Measurements from ENCODE around the gene KDM5C.

Gene KDM5C

DNA sequence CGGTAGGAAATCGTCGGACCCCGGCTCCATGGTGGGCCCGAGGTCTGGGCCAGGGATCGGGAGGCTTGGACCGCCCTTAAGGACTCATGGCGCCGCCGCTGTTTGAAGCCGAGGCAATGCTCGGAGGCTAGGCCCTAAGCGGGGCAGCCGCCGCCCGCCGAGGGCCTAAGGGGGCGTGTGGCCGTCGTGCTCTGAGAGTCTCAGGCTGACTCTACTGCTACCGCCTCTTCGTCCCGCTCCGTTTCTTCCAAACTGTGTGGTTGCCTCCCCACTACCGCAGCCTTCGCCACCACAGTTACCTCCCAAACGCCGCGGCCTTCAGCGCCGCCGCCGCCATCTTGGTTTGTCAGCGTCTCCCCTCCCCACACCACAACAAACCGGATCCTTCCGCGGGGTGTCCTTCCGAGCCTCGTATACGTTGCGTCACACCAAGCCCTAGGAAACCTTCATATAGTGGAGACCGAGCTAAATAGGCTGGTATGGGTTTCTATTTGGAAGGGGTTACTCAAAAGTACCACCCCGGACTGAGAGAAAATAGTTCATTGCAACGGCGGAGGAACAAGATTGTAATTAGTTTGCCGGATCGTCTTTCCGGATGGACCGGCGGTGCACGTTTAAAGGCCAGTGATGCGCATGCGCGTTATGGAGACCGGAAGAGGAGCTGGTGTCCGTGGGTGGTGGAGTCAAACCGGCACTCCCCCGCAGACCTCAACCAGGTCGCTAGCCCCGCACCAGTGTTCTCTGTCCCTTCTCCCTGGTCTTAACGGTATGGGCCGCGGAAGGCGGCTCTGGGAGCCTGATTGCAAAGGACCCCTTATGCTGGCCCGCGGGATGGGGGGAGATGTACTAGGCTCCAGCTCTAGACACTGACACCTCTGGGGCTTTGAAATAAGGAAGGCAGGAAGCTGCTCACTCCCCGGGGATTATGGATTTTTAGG lies at the start of gene KDM5C:
Gene KDM5C, minus strand, starts transcription at position 348 of the 938 bp plus-strand sequence. Its CDS starts 318 bp downstream, at position 30.
- peak; percentile 64 to 76 for DNase-seq (ENCODE audit: low read depth in 2 of 2)

- DNase-seq (ENCODE audit: low read depth in 2 of 2) = no peak
These were observed 47.9 kb upstream of the KDM5C start for GRCh38 chrX:53272808-53273337.

DNA sequence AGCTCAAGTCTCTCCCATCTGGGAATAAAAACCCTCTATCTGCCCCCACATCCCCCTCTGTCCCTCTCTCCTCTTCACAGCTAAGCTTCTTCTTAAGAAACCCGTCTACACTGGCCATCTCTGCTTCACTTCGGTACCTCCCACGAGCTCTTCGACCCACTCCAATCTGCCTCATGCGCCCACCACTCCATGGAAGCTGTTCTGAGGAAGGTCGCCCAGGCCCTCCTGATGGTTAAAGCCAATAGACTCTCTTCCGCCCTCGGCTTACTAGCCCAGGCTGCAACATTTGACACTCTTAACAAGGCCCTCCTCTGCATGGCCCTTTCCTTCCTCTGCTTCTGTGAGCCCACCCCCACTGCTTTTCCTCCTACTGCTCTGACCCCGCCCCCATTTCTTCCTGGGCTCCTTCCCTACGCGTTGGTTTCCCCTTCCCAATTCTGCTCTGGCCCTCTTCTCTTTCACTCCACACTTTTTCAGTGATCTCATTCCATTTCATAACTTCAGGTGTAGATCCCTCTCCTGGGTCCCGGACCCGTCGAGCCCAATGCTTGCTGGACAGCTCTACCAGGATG lies 44.6 kb upstream of the KDM5C start:
- DNase-seq (ENCODE audit: low read depth in 2 of 2) = no peak

GRCh38 chrX:53268173-53268572 lies 43.2 kb upstream of the KDM5C start:
- DNase-seq (ENCODE audit: low read depth in 2 of 2) = no peak

GRCh38 chrX:53266914-53267313 lies 41.9 kb upstream of the KDM5C start:
- no peak for DNase-seq (ENCODE audit: low read depth in 2 of 2)

- DNase-seq (ENCODE audit: low read depth in 2 of 2) = no peak
These were observed 41.0 kb upstream of the KDM5C start for GRCh38 chrX:53265771-53266574.

GRCh38 chrX:53263597-53264094 lies 38.6 kb upstream of the KDM5C start:
- DNase-seq (ENCODE audit: low read depth in 2 of 2) = peak in 1 of 2 experiments; percentile 35

GRCh38 chrX:53262918-53263394 lies 37.9 kb upstream of the KDM5C start:
- DNase-seq (ENCODE audit: low read depth in 2 of 2) = no peak

- no peak for DNase-seq (ENCODE audit: low read depth in 2 of 2)
These were observed 37.3 kb upstream of the KDM5C start for GRCh38 chrX:53262189-53262917.

DNA sequence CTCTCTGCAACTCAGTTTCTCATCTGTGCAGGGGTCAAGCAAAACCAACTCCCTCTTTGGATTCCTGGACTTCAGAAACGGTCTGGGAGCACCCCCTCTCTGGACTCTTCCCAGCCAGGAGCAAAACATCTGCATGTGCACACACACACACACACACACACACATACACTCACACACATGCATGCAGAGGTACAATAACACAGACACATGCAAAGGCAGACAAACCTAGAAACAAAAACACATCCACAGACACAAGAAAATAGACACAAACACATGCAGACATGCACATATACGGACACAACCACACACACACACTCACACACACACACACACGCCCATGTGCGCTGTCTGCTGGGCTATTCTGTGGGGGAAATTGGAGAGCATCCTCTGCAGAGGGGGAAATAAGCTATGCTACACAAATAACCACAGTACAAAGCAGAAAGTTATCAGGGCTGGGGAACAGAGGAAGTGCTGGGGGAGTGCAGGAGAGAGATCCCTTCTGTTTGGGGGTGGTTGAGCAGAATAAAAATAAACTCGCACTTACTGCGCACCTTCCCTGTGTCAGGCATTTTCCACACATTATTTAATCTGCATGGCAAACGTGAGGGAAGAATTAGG lies 36.5 kb upstream of the KDM5C start:
- no peak for DNase-seq (ENCODE audit: low read depth in 2 of 2)

- no peak for DNase-seq (ENCODE audit: low read depth in 2 of 2)
These were observed 35.8 kb upstream of the KDM5C start for GRCh38 chrX:53260836-53261235.

DNA sequence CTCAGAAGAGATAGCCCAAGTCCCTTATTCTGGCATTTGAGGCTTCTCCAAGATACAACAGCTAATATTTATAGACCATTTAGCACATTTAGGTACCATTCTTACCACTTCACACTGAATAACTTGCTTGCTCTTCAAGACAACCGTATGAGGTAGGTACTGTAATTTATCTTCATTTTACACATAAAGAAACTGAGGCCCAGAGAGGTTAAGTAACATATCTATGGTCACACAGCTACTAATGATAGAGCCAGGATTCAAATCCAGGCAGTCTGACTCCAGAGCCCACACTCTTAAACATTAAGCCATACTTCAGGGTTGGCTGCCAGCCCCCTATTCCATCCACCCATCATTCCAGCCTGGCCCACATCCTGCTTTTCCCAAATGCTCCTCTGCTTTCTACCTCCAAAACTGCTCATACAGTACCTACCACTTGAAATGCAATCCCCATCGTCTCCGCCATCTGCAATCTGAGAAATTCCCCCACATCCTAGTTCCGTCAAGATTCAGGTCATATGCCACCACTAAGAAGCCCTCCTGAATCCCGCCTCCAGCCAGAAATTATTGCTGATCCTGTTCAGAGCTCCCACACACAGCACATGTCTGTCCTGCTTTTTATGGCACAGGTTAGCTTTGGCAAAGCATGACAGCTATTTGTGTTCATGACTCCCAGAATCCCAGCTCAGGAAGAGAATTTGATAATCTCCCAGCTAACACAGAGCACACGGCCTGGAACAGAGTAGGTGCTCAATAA lies 32.8 kb upstream of the KDM5C start:
- DNase-seq (ENCODE audit: low read depth in 2 of 2) = no peak

- no peak for DNase-seq (ENCODE audit: low read depth in 2 of 2)
These were observed 32.2 kb upstream of the KDM5C start for GRCh38 chrX:53257166-53257565.

DNA sequence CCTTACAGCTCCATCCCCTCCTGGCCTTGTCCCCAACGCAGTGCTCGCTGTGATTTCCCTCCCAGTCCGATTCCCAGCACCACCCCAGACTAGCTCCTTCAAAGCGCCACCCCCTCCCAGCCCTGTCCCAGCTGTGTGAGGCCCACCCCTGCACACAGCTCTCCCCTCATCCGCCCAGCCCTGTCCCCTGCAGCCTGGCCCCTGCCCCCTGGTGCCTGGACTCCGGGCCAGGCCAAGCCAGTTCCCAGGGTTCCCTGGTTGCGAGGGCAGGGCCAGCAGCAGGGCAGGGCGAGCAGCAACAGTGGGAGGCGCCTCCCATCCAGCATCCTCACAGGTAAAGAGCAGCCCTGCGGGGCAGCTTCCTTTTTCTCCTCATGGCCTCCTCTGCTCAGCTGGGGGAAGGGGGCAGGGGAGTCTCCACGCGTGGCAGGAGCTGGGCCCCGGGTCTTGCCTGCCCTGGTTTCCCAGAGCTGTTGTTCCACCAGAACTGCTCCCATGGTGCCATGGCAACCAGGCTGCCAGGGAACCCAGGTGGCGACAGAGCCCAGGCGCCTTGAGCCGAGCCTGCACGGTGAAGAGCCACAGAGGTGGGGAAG lies 31.5 kb upstream of the KDM5C start:
- no peak for DNase-seq (ENCODE audit: low read depth in 2 of 2)

- DNase-seq (ENCODE audit: low read depth in 2 of 2) = no peak
These were observed 30.8 kb upstream of the KDM5C start for GRCh38 chrX:53255738-53256191.

DNA sequence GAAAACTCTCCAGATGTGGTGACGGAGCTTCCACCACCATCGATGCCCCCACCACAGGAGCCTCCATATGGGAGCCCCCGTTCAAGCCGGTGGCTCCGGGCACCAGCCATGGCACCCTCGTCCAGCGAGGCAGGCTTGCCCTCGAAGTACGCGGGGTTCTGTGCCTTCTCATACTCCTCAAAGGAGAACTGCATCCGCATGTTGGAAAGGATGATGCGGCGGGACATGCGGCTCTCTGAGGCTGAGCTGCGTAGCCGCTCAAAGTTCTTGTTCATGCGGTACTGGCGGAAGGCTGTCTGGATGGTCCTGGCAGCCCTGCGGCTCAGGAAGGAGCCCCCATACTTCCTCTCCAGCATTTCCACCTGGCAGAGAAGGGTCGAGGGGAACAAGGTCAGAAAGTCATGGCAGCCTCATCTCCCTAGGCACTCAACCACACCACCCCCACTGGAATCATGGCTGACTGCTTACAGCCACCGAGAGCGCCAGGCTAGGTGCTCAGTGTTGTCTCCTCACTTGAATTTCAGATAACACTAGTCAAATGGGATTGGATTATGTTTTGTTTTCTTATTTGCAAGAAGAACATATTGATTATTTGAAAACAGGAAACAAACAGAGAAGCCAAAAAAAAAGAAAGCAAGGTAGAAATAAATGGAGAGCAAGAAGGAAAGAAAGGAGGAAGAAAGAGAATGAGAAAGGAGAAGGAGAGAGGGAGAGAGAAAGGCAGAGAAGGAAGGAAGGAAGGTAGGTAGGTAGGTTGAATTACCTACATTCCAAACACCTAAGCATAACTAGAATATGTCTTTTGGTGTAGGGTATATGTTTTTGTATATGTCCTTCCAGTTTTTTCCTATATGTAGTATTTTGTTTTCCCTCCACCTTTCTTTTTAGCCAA lies 29.8 kb upstream of the KDM5C start:
- no peak for DNase-seq (ENCODE audit: low read depth in 2 of 2)

- DNase-seq (ENCODE audit: low read depth in 2 of 2) = no peak
These were observed 28.4 kb upstream of the KDM5C start for GRCh38 chrX:53253293-53254020.

DNA sequence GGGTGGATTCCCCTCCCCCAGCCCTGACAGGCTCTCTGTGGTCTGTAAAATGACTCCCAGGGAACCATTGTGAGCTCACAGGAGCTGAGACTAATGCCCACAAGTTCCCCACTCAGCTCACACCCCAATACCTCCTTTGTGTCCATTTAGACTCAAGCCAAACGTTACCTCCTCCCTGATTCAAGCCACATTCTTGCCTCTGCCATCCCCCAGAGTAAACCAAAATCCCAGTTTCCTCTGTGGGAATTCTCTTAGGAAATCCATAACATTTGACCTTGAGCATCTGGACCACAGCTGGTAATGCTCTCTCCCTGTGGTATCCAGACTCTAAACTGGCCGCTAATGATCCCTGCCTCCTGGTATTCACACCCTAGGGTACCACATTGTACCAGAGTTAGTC lies 26.3 kb upstream of the KDM5C start:
- no peak for DNase-seq (ENCODE audit: low read depth in 2 of 2)
